ENCODE data around the gene TBC1D1. TPM values are rescaled to one million over a fixed set of nuclear protein-coding genes. Genes with fewer than 3 reads are reported as not detected.
A peak's percentile ranks its signal among the peaks of the same experiment; 100 is the strongest.

Gene TBC1D1
- total RNA-seq, 4 donors from 2014 or later = 56.4 to 127 (median 94.8) TPM

DNA sequence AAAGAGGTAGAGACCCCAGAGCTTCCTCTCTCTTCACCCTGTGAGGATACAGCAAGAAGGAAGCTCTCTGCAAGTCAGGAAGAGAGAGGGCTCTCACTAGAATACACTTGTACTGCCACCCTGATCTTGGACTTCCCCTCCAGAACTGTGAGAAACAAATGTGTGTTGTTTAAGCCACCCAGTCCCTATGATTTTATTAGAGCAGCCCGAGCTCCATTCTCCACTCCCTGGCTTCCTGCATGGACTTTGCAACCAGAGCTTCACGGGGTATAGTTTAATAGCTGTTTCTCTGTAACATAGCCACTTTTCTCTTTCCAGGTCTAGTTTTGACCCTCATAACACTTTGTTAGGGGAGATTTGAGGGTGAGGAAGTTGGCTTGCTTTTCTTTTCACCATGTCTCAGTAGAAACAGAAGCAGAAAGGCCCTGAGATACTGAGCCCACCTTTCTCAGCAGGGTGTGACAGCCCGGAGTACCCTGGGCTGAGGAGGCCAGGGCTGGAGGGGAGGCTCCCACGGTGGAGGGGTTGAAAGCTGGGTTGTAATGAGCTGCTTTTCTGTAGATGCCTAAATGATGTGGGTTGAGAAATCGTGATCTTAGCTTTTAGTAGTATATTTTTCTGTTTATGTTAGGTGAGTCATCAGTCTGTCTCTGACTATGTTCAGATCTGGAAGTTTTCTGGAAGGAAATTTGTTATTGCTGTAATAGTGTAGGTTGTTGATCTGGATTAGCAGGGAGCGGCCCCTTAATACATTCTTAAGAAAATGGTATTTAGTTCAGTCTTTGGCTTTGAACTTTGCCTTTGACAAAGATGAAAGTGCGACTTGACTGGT, 187.9 kb downstream of the TBC1D1 start:
- TF ChIP-seq, protein P1, sequence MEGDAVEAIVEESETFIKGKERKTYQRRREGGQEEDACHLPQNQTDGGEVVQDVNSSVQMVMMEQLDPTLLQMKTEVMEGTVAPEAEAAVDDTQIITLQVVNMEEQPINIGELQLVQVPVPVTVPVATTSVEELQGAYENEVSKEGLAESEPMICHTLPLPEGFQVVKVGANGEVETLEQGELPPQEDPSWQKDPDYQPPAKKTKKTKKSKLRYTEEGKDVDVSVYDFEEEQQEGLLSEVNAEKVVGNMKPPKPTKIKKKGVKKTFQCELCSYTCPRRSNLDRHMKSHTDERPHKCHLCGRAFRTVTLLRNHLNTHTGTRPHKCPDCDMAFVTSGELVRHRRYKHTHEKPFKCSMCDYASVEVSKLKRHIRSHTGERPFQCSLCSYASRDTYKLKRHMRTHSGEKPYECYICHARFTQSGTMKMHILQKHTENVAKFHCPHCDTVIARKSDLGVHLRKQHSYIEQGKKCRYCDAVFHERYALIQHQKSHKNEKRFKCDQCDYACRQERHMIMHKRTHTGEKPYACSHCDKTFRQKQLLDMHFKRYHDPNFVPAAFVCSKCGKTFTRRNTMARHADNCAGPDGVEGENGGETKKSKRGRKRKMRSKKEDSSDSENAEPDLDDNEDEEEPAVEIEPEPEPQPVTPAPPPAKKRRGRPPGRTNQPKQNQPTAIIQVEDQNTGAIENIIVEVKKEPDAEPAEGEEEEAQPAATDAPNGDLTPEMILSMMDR (IDR thresholded peaks at IDR 0.05) = no peak
- DNase-seq (ENCODE audit: low spot score) (no peak), ATAC-seq (ENCODE audit: low FRiP score) (peak; percentile 13)

DNA sequence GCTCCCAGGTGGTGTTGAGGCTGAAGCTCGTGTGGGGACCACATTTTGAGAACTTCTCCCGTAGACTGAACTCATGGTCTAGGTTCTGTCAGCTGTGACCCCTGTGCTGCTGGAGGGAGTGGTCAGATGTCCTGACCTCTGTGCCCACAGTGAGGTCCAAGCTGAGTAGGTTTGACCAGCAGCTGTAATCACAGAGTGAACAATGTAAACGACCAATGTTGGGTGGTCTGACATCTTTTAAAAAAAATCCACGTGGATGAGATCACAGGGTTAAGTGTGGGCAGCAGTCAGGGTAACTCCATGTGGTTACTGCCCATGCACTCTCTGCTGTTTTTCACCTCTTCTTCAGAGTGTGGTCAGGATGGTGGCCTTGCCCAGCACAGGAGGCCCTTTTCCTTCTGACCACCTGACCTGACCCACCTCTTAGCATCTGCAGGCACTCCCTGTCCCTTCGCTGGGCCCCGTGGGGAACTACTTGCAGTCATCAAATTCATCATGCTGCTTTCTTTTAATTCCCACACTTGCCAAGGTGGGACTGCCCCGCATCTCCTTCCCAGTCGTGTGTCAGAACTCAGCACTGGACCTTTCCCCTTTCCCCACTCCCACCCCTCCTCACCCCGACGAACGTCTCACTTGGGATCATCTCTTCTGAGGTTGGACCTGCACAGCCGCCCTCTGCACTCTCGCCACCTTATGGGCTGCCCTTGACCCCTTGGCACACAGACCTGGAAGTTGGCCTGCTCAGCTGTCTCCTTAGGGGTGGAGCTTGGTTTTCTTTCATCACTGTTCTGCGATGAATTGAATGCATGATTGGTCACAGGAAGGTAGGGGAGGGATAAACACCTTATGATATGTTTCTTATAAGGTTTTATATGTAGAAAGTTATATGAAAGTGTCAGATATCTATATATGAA, 189.4 kb downstream of the TBC1D1 start:
- no peak for ATAC-seq (ENCODE audit: low FRiP score)
- DNase-seq (ENCODE audit: low spot score) = no peak
- TF ChIP-seq, protein P1 (IDR thresholded peaks at IDR 0.05) = no peak

DNA sequence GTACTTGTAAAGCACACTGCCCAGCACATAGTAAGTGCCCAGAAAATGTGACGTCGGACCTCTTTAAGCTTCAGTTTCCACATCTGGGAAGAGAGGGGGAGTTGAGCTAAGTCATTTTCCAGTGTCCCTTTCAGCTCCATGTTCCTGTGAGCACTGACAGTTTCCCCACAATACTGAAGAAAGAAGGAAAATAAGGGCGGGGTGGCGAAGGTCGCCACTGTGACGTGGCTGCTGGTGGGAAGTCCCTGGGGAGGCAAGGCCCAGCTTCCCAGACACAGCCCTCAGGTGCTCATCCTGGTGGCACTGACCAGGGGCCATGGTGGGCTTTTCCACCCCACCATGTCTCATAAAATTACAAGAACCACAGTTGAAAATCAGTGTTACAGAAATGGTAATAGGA, 191.1 kb downstream of the TBC1D1 start:
- TF ChIP-seq, protein P1 (IDR thresholded peaks at IDR 0.05) = no peak
- DNase-seq (ENCODE audit: low spot score) = no peak

DNA sequence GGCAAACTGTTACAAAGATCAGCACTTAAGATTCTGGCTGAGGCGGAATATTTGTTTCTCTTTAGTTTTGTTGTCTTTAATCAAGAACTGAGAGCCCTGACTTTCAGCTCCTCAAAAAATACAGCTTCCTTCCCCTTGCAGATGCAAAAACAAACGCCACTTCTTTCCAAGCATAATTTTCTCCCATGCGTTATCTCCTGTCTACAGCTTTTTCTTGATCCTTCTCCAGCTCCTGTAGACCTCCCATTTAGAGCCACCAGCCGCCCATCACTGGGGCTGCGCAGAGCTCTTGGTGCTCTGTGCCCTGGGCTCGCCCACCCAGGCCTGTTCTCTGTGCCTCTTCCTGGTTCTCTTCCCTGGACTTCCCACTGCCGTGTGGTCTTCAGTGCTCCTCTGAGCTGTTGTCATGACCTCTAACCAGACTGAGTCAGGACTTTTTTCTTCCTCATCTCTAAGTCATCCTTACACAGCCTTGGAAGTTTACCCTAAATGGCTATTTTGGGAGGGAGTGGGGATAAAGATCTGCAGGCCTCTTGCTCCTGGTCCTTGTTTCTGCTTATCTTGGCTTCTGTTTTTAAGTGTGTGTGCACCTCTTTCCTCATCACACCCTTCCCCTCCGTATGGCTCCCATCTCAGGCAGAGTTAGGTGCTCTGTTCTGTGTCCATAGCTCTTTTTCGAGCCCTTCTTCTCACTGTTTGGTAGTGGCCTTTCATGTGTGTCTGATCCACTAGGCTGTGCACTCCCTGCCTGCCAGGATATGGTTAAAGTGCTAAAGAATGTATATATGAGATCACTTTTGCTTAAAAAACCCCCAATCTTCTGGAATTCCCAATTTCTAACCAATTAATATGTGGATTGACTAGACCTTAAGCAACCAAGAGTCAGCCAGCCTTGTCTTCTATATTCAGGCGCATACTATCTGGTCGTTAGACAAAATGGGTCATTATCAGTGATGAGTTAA, 191.8 kb downstream of the TBC1D1 start:
- no peak for DNase-seq (ENCODE audit: low spot score)
- no peak for ATAC-seq (ENCODE audit: low FRiP score)
- TF ChIP-seq, protein P1 (IDR thresholded peaks at IDR 0.05) = no peak

More for the DNA sequence above, 191.1 kb downstream of the TBC1D1 start:
- ATAC-seq (ENCODE audit: low FRiP score) = no peak

DNA sequence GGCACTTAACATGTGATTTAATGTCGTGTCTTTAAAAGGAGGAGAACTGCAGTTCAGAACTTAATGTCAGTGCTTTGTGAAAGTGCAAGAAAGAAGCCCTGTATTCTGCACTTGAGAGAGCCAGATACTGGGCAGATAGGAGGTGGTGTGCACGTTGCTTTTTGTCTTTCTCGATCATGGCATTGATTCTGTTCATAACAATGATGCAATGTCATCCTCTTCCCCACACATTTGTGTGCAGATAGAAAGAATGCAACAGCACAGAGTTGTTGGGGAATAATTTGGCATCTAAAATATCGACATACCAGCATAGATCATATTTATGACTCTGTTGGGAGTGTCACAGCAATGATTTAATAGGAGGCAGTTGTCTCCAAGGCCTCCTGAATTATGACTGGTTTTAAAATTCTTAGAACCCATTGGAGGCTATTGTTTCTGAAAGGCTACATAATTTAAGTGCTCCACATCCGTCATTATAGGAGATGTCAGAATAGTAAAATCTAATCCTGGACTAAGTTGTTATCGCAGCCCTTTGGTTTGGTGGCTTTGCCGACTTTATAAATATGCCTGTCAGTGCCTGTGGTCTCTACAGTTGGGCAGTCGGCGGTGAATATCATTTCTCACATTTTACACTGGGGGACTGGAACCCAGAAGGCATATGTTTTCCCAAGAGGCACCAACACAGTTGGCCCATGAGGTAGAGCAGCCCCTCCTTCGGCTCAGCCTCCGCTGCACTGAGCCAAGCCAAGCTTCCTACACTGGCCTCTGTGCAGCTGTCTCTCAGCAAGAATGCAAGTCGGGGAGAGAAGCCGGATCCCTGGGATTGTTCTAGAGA, 194.2 kb downstream of the TBC1D1 start:
- TF ChIP-seq, protein P1 (IDR thresholded peaks at IDR 0.05) = no peak
- ATAC-seq (ENCODE audit: low FRiP score) = no peak
- no peak for DNase-seq (ENCODE audit: low spot score)
